ENCODE measurements around the gene FLRT1.

- TF ChIP-seq POLR2A (IDR thresholded peaks at IDR 0.05): no peak
- TF ChIP-seq POLR2AphosphoS5 (IDR thresholded peaks at IDR 0.05): no peak
- TF ChIP-seq CTCF (IDR thresholded peaks at IDR 0.05): no peak
Measured at GRCh38 chr11:64011371-64011770, 24.4 kb upstream of the FLRT1 start.
